RPMI8226 (cell line): ENCODE data around the gene SCYGR8.
"Not testable (repeated sequence)": the region's sequence is repeated elsewhere in the genome, so short reads cannot be mapped to it uniquely, and the experiment has no call there.

Experiments
- DNase-seq: peaks from one replicate; pipeline ENCODE4 v3.0.0-alpha.2; 2015

SCYGR8 gene, protein sequence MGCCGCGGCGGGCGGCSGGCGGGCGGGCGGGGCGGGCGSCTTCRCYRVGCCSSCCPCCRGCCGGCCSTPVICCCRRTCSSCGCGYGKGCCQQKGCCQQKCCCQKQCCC

DNA sequence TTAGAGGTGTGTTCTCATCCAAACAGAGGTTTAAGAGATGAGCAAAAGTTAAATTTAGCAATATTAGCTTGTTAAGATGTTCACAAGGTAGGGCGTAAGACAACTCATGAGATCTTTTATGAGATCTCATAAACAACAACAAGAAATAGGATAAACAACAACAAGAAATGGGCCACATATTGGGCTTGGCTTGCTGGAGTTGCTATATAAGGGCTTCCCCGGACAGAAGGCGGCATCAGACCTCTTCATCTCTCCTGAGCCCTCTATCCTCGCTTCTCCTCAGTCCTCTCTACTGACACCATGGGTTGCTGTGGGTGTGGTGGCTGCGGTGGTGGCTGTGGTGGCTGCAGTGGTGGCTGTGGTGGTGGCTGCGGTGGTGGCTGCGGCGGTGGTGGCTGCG, at the start of gene SCYGR8:
Gene SCYGR8, plus strand, starts transcription at position 301 of the 400 bp plus-strand sequence. Its CDS starts 0 bp downstream, at position 301.
- DNase-seq, result no peak

DNA sequence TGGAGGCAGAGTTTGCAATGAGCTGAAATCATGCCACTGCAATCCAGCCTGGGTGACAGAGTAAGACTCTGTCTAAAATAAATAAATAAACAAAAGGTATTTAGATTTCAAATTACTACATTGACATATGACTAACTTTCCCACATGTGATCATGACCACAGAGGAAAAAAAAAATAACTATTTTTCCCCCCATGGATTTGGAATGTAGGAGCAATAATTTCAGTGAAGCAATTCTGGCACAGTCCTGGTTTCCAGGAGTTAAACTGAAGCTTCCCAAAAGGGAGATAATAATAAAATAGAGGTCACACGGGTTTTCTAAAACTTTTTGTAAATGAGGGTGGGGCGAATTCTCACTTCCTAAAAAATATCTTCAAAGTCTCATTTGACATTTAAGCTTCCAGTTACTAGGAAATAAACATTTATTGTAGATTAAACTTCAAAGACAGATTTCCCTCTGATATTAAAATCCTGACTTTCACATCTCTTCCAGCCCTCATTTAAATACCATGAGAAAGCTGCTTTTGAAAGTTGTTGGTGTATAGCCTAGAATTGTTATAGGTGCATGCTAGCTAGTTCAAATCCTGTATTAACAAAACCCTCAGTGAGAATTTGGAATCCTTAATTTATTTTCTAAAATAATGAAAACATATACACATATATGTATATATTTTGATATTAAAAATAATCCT, 48.6 kb upstream of the SCYGR8 start:
- no peak for DNase-seq

DNA sequence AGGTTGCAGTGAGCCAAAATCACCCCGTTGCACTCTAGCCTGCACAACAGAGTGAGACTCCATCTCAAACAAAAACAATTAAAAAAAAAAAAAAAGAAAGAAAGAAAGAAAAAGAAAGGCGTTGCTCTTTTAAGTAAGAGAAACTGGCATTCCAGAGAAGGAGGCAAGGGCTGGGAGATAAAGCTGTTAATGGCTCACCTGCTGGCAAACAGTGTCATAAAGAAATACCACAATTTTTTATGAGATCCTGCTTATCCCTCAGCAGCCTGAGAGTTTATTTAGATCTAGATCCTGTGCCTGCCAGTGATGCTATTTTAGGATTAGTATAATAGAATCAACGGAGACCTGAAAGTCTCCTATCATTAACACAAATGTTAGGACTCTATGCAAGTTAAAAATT, 44.1 kb upstream of the SCYGR8 start:
- no peak for DNase-seq

DNA sequence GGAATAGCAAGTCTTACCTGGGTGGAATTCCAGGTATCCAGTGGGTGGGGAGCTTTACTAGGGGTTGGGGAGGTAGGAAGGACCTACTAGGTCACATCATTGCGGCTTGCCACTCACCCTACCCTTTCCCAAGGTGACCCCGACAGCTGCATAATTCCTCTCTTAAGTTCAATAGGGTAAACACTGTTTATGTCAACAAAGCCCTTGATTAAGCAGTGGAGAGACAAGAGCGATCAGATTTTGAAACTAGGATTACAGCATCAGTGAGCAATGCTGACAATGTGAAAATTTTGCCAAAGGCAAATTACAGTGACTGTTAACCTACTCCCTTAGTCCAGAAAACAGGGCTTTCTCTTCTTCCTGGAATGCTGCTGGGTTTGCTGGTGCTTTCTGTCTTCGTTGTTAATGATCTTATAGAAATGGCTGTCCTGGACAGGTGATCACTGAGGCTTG, 42.4 kb upstream of the SCYGR8 start:
- no peak for DNase-seq

DNA sequence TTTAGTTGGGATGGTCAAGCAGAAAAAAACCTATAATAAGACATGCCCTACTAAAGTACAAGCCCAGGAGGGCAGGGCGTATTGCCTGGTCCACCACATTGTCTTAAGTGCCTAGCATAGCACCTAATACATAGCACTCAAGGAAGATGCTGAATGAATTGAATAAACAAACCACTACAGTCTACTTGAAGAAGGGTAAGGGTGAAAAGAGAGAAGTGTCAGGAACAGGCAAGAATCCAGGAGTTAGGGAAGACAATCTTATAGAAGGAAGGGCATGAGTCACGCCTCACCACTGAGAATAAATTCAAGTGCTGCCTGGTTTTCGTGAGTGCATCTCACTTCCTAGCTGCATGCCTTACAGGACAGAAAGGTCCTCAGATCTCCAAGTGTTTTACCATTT, 41.7 kb upstream of the SCYGR8 start:
- DNase-seq, result no peak

DNA sequence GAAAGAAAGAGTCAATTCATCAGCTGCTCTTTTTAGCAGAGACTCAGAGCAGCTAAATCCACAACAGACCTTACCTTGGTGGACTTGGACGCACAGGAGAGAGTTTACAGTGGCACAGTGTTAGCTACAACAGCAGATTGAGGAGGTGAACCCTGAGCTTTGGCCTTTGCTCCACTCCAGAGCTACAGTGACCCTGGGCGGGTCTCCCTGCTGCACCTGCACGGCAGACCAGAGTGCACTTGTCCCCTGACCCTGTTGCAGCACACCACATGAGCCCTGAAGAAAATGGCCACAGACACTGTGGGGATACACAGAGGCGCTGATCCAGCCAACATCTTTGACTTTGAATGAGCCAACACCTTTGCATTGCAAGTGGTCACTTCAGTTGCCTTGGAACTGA, 38.8 kb upstream of the SCYGR8 start:
- DNase-seq, result no peak

DNA sequence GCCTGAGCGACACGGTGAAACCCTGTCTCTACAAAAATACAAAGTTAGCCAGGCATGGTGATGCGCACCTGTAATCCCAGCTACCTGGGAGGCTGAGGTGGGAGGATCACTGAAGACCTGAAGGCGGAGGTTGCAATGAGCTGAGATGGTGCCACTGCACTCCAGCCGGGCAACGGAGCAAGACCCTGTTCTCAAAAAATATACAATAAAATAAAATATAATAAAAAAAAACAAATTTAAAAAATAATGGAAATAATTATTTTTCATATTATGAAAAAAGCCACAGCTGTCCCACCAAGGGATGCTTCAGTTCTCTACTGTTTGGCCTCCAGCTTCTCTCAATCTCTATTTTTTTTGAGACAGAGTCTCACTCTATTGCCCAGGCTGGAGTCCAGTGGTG, 38.3 kb upstream of the SCYGR8 start:
- no peak for DNase-seq

DNA sequence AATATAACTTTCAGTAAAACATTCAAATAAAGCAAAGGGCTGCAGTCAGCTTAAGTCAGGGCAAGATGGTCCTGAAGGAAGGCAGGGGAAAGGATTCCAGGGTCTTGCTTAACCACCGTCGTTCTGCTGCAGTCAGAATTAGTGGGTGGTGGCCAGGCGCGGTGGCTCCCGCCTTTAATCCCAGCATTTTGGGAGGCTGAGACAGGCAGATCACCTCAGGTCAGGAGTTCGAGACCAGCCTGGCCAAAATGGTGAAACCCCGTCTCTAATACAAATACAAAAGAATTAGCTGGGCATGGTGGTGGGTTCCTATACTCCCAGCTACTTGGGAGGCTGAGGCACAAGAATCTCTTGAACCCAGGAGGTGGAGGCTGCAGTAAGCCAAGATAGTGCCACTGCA, 34.7 kb upstream of the SCYGR8 start:
- DNase-seq, result no peak

DNA sequence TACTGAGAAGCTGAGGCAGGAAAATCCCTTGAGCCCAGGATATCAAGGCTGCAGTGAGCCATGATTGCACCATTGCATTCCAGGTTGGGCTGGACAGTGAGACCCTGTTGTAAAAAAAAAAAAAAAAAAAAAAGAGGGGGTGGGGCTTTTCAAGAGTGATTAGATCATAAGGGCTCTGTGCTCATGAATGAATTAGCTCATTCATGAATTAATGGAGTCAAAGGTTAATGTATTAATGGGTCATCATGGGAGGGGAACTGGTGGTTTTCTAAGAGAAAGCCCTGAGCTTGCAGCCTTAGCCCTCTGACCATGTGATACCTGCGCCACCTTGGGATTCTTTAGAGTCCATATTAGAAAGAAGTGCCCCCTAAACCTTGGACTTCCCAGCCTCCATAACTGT, 32.4 kb upstream of the SCYGR8 start:
- no peak for DNase-seq

DNA sequence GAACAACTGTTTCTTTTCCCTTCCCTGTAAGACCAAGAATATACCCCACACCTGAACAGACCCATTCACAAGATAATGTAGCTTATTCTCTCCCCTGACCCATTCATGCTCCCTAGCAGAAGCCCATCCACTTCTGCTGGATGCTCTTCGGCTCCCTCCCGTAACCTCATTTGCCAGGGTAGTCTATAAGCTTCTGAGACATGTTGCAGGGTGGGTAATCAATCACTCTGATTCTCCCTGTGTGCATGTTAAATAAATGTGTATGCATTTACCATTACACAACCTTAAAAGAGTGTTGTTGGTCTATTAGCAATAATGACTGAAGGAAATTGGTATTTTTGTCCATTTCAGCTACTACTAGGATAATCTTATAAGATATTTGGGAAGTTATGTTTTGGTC, 29.2 kb upstream of the SCYGR8 start:
- DNase-seq, result no peak

DNA sequence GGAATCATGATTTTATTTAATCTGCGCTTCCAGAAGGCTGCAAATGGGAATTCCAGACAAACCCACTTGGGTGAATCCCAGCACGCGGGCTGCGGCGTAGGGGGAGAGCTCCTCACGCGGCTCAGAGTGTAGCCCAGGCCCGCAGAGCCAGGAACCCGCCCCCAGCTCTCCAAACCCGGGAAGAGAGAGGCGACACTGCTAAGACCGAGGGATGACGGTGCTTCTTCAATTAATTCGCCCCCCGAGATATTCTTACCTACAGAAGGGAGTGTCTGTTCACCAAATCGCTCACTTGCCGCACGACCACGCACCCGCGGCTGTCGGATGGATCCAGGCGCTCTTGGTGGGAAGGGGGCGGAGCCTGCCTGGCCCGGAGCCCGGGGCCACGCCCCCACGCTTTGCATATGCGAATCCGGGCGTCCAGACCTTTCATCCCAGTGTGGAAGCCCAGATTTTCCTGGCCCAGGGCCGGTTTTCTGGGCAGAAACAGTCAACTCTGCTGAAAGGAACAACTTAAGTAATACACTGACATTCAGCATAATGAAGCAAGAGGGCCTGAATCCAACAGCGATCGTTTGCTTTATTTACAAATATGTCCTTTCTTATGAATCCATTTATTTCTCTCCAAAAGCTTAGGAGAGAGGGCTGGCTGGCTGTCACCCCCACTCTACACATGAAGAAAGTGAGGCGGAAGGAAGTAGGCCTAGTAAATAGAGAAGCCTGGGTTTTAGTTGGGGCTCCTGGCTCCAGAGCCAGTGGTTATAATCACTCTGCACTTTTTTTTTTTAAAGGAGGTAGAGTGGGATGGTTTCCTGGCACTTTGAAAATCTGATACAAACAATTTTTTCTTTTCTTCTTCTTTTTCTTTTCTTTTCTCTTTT, 27.8 kb upstream of the SCYGR8 start, which contains the start of gene SLC19A3:
Gene SLC19A3, minus strand, starts transcription at position 342 of the 881 bp plus-strand sequence. CDS start 15,710 bp downstream, outside the sequence.
- DNase-seq, result no peak

DNA sequence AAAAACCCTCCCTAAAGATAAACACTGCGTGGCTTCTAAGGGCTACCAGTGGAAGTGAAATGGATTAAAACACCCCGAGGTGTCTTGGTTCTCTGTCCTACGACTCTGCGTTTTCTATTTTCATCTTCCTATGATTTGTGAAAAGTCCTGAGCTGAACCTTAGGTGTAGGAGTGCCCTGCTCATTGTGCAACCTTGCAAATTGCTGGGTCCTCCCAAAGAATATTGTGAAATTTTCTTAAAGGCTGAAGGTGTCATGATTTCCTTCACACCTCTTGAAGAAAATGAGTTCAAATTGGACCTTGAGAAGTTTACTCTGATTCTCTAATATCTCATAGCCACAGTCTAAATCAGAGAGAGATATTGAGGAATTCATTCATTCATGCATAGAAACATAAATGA, 26.1 kb upstream of the SCYGR8 start:
- no peak for DNase-seq

DNA sequence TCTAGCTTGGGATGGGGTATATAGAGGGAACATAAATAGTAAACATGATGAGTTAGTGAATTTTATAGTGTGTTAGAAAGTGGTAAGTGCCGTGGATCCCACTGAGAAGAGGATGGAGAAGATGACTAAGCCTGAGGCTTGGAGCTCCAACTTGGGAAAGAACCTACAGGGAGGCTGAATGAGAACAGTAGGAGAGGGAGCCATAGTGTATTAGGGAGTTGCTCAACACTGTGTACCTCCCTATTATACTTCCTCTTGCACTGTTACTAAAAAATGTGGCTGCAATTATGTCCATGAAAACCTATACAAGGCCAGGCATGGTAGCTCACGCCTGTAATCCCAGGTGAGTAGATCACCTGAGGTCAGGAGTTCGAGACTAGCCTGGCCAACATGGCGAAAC, 25.0 kb upstream of the SCYGR8 start:
- no peak for DNase-seq

DNA sequence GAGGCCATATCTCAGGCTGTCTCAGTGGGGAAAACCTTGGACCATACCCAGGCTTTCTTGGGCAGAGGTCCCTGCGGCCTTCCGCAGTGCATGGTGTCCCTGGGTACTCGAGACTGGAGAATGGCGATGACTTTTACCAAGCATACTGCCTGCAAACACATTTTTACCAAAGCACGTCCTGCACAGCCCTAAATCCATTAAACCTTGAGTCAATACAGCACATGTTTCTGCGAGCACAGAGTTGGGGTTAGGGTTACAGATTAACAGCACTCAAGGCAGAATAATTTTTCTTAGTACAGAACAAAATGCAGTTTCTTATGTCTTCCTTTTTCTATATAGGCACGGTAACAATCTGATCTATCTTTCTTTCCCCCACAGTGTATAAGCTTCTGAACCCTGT, 22.9 kb upstream of the SCYGR8 start:
- not testable (repeated sequence) for DNase-seq

DNA sequence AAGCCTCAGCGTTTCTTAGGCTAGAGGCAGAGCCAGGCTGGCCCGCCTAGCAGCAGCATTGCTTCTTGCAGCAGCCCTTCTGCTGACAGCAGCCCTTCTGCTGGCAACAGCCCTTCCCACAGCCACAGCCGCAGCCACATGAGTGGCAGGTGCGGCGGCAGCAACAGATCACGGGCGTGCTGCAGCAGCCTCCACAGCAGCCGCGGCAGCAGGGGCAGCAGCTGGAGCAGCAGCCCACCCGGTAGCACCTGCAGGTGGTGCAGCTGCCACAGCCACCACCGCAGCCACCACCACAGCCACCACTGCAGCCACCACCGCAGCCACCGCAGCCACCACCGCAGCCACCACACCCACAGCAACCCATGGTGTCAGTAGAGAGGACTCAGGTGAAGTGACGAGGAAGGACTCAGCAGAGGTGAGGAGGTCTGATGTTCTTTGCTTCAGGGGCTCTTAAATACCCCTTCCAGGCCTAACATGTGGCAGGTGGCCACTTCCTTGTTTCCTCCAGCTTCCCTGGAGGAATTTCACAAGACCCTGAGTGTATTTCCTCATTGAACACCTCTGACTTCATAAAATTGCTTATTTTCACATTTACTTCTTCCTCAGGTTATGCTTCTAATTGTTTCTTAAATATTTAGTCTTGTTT, 21.2 kb upstream of the SCYGR8 start, which contains the start of gene SCYGR6:
Gene SCYGR6, minus strand, starts transcription at position 364 of the 646 bp plus-strand sequence. Its CDS starts 0 bp downstream, at position 364.
- no peak for DNase-seq

DNA sequence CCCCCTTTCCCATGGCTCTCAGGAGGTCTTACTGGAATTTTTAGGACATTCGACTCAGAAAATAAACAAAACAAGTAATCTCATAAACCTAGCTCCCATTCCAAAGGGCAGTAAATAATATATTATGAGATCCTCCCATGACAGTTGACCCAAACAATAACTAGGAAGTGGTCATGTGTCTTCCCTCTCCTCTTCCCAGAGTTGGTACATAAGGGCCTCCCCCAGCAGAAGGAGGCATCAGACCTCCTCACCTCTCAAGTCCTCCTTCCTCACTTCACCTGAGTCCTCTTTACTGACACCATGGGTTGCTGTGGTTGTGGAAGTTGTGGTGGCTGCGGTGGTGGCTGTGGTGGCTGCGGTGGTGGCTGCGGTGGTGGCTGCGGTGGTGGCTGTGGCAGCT, 17.7 kb upstream of the SCYGR8 start, which contains the start of gene SCYGR7:
Gene SCYGR7, plus strand, starts transcription at position 301 of the 400 bp plus-strand sequence. Its CDS starts 0 bp downstream, at position 301.
- no peak for DNase-seq

DNA sequence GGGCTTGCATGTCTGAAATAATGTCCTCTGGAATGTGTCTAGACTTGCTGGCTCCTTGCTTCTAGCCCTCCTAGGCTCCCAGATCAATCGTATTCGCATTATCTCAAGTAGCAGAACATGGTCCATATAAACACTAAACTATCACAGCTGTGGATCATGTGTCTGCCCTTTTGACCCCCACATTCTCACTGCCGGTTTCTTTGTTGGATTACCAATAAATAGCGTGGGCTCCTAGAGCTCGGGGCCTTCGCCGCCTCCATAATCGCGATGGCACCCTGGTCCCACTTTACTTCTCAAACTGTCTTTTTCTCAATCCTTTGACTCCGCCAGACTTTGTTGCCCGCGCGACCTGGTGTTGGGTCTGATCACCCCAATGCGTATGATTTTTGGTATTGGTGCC, 6.3 kb upstream of the SCYGR8 start:
- DNase-seq, result no peak

DNA sequence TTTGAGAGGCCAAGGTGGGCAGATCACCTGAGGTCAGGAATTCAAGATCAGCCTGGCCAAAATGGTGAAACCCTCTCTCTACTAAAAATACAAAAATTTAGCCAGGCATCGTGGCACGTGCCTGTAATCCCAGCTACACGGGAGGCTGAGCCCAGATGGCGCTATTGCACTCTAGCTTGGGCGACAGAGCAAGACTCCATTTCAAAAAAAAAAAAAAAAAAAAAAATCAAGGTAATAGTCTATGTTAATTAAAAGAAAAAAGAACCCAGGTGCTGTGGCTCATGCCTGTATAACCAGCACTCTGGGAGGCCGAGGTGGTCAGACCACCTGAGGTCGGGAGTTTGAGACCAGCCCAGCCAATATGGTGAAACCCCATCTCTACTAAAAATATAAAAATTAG, 5.0 kb upstream of the SCYGR8 start:
- not testable (repeated sequence) for DNase-seq

DNA sequence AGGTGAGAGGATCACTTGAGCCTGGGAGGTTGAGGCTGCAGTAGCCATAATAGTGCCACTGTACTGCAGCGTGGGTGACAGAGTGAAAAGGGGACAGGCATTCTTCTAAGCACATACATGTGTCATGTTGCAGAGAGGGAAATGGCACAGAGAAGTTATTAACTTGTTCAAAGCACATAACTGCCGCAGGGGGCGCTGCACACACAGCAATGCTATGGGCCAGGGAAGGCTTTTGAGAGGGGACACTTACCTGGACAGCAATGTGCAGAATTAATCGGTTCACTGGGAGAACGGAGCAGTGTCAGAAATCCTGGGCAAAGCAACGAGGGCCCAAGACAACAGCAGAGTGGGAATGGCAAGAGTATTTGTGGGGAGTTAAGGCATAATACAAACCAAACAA, 2.4 kb downstream of the SCYGR8 start:
- peak; percentile 15 for DNase-seq

DNA sequence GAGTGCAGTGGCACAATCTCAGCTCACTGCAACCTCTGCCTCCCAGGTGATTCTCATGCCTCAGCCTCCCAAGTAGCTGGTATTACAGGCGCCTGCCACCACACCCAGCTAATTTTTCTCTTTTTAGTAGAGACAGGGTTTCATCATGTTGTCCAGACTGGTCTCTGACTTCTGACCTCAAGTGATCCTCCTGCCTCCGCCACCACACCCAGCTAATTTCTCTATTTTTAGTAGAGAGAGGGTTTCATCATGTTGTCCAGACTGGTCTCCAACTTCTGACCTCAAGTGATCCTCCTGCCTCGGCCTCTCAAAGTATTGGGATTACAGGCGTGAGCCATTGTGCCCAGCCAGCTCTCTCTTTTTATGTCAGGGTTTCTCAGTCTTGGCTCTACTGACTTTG, 10.6 kb downstream of the SCYGR8 start:
- DNase-seq, result not testable (repeated sequence)

DNA sequence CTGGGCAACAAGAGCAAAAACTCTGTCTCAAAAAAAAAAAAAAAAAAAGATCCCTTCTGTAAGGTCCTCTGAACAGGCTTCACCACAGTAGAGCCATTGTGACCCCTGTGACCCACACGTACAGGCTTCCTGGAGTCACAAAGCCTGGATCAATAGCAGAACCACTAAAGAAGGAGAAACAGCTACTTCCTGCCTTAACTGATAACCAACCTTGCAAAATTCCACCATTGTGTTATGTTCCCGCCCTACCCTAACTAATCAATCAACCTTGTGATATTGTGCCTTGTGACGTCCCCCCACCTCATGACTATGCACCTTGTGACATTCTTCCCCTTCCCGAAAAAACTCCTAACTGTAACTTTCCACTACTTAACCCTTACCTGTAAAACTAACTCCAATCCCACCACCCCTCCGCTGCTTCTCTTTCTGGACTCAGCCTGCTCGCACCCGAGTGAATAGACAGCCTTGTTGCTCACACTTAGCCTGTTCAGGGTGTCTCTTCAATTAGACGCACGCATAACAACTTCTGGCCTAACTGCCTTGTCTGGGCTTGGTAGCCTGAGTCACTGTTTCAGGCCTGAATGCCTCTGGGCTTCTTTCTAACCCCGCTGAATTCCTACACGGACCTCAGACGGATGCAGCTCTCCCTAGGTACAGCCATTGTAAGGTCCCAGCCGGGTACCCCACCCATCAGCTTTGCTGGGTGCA, 13.9 kb downstream of the SCYGR8 start:
- DNase-seq, result no peak

DNA sequence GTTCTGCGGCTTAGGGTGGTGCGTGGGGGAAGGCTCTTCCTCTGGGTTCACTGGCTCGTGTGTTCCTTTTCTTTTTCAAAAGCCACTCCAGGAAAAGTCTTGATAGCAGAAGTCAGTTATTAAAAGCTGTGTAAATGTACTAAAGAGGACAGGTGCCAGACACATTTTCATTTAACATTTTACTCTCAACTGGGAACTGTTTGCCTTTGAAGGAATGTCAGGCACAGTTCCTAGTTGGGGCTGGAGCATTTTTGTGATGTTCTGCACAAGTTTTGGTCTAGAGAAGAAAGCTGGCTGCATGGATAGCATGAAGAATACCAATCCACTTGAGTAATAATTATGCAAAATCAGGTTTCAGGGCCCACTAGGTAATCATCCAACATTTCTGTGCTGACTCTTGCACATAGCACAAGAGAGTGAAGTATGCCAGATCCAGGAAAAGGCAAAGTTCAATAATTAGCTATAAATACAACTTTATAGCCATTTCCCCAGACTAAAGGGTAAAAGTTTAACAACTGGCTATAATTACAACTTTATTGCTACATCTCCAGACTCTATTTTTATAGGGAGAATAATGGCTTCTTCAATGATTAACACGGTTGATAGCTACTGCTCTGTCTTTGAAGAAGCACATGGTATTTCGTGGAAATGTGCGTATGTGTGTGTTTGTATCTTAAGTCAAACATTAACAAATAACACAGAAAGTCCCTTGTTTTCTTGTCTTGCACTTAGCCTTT, 16.2 kb downstream of the SCYGR8 start:
- DNase-seq, result no peak
